HCT116 (cell line): Measurements from ENCODE around the gene GRIK1. TPM values are rescaled to one million over a fixed set of nuclear protein-coding genes. Genes with fewer than 3 reads are reported as not detected.

Experiments used
- ATAC-seq: fragments of 200-7000 bp; cut with Tn5 transposase; 2 replicates; pipeline ENCODE4 v1.9.1; 2020; ENCODE audit warnings: mild to moderate bottlenecking, moderate library complexity
- BruUV-seq: library from RNA; stranded (reverse); fragments of 400-500 nt; replicated peaks from 2 replicates; lab custom pipeline; 2021; lab: Mats Ljungman, UMichigan
- CTCF ChIA-PET: fragments of 300-600 bp; sonication (Branson Sonifier 250); formaldehyde crosslinking; loops from one replicate; lab custom pipeline; 2021; ENCODE audit warnings: antibody characterized with exemption; lab: Charles Lee
- POLR2A ChIA-PET: fragments of 300-600, 350-600 bp; sonication (Branson Sonifier 250); formaldehyde crosslinking; loops from one replicate; lab custom pipeline; 2021; ENCODE audit warnings: antibody characterized with exemption; lab: Charles Lee
- RAD21 ChIA-PET, 2 experiments: fragments of 300-600 bp; sonication (Branson Sonifier 250); formaldehyde crosslinking; loops; one replicate each; lab custom pipeline; 2023; ENCODE audit warnings: low total read pairs in 2 of 2; ENCODE audit not compliant: uncharacterized antibody in 2 of 2, unreplicated experiment in 2 of 2, low non-redundant PET in 1 of 2; lab: Charles Lee
- DNase-seq: peaks from one replicate; pipeline ENCODE4 v3.0.0-alpha.2; 2010; ENCODE audit warnings: low read depth, low spot score
- H2AFZ ChIP-seq: fragments of 200-600 bp; shearing (Covaris generic), sonication (generic); 2 replicates; pipeline ENCODE4 v1.6.1; 2017; ENCODE audit warnings: low read depth, mixed run types, mixed read lengths, antibody characterized with exemption, low read length; ENCODE audit not compliant: poor library complexity, severe bottlenecking
- H3K27ac ChIP-seq: 2 replicates; pipeline ENCODE4 v1.5.1; 2012; ENCODE audit warnings: low read depth, low read length
- H3K27me3 ChIP-seq: fragments of 200-600 bp; sonication (generic); 2 replicates; pipeline ENCODE4 v1.6.1; 2016; ENCODE audit warnings: mixed run types, low read length, mixed read lengths; ENCODE audit not compliant: insufficient read depth
- H3K36me3 ChIP-seq, 2 experiments: fragments of 200-500 bp in 1 of 2; fragments of 200-600 bp in 1 of 2; sonication (Bioruptor generic) in 1 of 2; sonication (generic) in 1 of 2; 2 replicates each; pipeline versions ENCODE4 v1.5.1 to v1.6.1; 2014 to 2016; ENCODE audit warnings: low read length in 2 of 2, inconsistent platforms in 1 of 2, mixed read lengths in 1 of 2, mixed run types in 1 of 2; ENCODE audit not compliant: insufficient read depth in 2 of 2, control insufficient read depth in 1 of 2
- H3K4me1 ChIP-seq, 2 experiments: fragments of 200-600 bp in 1 of 2; sonication (generic) in 1 of 2; 2 replicates each; pipeline versions ENCODE4 v1.5.1 to v1.6.1; 2012 to 2017; ENCODE audit warnings: low read length in 2 of 2, inconsistent platforms in 1 of 2, mild to moderate bottlenecking in 1 of 2, mixed read lengths in 1 of 2, mixed run types in 1 of 2, moderate library complexity in 1 of 2; ENCODE audit not compliant: insufficient read depth in 2 of 2, control insufficient read depth in 1 of 2
- H3K4me2 ChIP-seq: fragments of 200-600 bp; sonication (generic); 2 replicates; pipeline ENCODE4 v1.6.1; 2017; ENCODE audit warnings: mixed run types, low read length, mixed read lengths
- H3K4me3 ChIP-seq, 2 experiments: fragments of 200-600 bp in 1 of 2; sonication (generic) in 1 of 2; replicated peaks in 1 of 2; 2 replicates each; pipeline ENCODE4 v1.5.1; 2011 to 2016; ENCODE audit warnings: low read length in 2 of 2, control low read depth in 1 of 2, low read depth in 1 of 2, mild to moderate bottlenecking in 1 of 2, mixed read lengths in 1 of 2, mixed run types in 1 of 2
- H3K79me2 ChIP-seq: fragments of 200-600 bp; sonication (generic); 2 replicates; pipeline ENCODE4 v1.6.1; 2017; ENCODE audit warnings: mild to moderate bottlenecking, mixed run types, low read length, moderate library complexity, mixed read lengths; ENCODE audit not compliant: insufficient read depth
- H3K9ac ChIP-seq: fragments of 200-600 bp; sonication (generic); 2 replicates; pipeline ENCODE4 v1.6.1; 2016; ENCODE audit warnings: low read length, mixed read lengths
- H3K9me2 ChIP-seq: fragments of 200-600 bp; sonication (generic), shearing (Covaris generic); 2 replicates; pipeline ENCODE4 v1.6.1; 2017; ENCODE audit warnings: mixed run types, mild to moderate bottlenecking, moderate library complexity; ENCODE audit not compliant: insufficient read depth
- H3K9me3 ChIP-seq, 2 experiments: fragments of 200-500 bp in 1 of 2; fragments of 200-600 bp in 1 of 2; sonication (Bioruptor generic) in 1 of 2; sonication (generic) in 1 of 2; 2 replicates each; pipeline ENCODE4 v1.6.1; 2014 to 2017; ENCODE audit warnings: low read length in 2 of 2, mixed read lengths in 2 of 2, inconsistent platforms in 1 of 2, low read depth in 1 of 2, mild to moderate bottlenecking in 1 of 2, mixed run types in 1 of 2, moderate library complexity in 1 of 2; ENCODE audit not compliant: control insufficient read depth in 1 of 2, insufficient read depth in 1 of 2
- H4K20me1 ChIP-seq: fragments of 200-600 bp; sonication (generic), shearing (Covaris generic); 2 replicates; pipeline ENCODE4 v1.6.1; 2017; ENCODE audit warnings: mixed run types, mild to moderate bottlenecking, moderate library complexity; ENCODE audit not compliant: insufficient read depth
- CBX3 ChIP-seq: IDR thresholded peaks from 2 replicates; pipeline ENCODE4 v1.6.1; 2012; ENCODE audit warnings: low read depth
- EGR1 ChIP-seq: IDR thresholded peaks from 2 replicates; pipeline ENCODE4 v1.6.1; 2012; ENCODE audit warnings: low read depth
- ELF1 ChIP-seq: IDR thresholded peaks from 2 replicates; pipeline ENCODE4 v1.6.1; 2012; ENCODE audit warnings: low read depth, borderline replicate concordance
- EZH2 ChIP-seq: fragments of 200-600 bp; sonication (generic); IDR thresholded peaks from 2 replicates; pipeline ENCODE4 v1.6.1; 2017; ENCODE audit warnings: antibody characterized with exemption, mixed run types
- EZH2phosphoT487 ChIP-seq: fragments of 200-600 bp; IDR thresholded peaks from 2 replicates; pipeline ENCODE4 v1.6.1; 2018; ENCODE audit warnings: antibody characterized with exemption, borderline replicate concordance
- JUND ChIP-seq: IDR thresholded peaks from 2 replicates; pipeline ENCODE4 v1.6.1; 2012
- POLR2A ChIP-seq: IDR thresholded peaks from 2 replicates; pipeline ENCODE4 v1.7.0; 2011; ENCODE audit warnings: borderline replicate concordance; ENCODE audit not compliant: insufficient read depth, insufficient read length; ENCODE audit errors: extremely low read depth
- POLR2AphosphoS5 ChIP-seq: IDR thresholded peaks from 2 replicates; pipeline ENCODE4 v1.6.1; 2011; ENCODE audit warnings: mild to moderate bottlenecking, low read depth, low read length, moderate library complexity
- RAD21 ChIP-seq: IDR thresholded peaks from 2 replicates; pipeline ENCODE4 v1.6.1; 2012; ENCODE audit warnings: low read depth, mild to moderate bottlenecking
- SIN3A ChIP-seq: IDR thresholded peaks from 2 replicates; pipeline ENCODE4 v1.6.1; 2012; ENCODE audit warnings: low read depth
- SP1 ChIP-seq: IDR thresholded peaks from 2 replicates; pipeline ENCODE4 v1.6.1; 2012; ENCODE audit warnings: low read depth
- TCF7L2 ChIP-seq: IDR thresholded peaks from 2 replicates; pipeline ENCODE4 v1.7.0; 2011; ENCODE audit warnings: borderline replicate concordance, inconsistent platforms; ENCODE audit not compliant: insufficient read depth, insufficient read length; ENCODE audit errors: extremely low read depth
- YY1 ChIP-seq: IDR thresholded peaks from 2 replicates; pipeline ENCODE4 v1.6.1; 2011; ENCODE audit warnings: low read length, low read depth, moderate library complexity, mild to moderate bottlenecking; ENCODE audit not compliant: insufficient replicate concordance; ENCODE audit errors: extremely low read depth
- ZFX ChIP-seq: fragments of 450-650 bp; IDR thresholded peaks from 2 replicates; pipeline ENCODE4 v1.6.1; 2017
- ZNF274 ChIP-seq: fragments of 200-500 bp; sonication (Bioruptor generic); IDR thresholded peaks from 2 replicates; pipeline ENCODE4 v1.6.1; 2014; ENCODE audit warnings: mild to moderate bottlenecking, low read depth, low read length, inconsistent platforms
- intact Hi-C: fragments of 100-400 bp; cut with micrococcal nuclease; formaldehyde crosslinking; loops from 2 replicates; pipeline ENCODE4 v1.10.0; 2022
- total RNA-seq: library from RNA; stranded (reverse); gene quantifications from one replicate; pipeline ENCODE4 v1.2.1, GENCODE V29; 2021; ENCODE audit not compliant: unreplicated experiment
- TF ChIP-seq, protein P1 (sequence below): IDR thresholded peaks from 2 replicates; pipeline ENCODE4 v1.6.1; 2012; ENCODE audit warnings: low read depth
- TF ChIP-seq, protein P2 (sequence below): IDR thresholded peaks from 2 replicates; pipeline ENCODE4 v1.6.1; 2012
- TF ChIP-seq, protein P3 (sequence below): IDR thresholded peaks from 2 replicates; pipeline ENCODE4 v1.6.1; 2012

Gene GRIK1
- total RNA-seq, 1 experiment from 2014 or later, result not detected

DNA sequence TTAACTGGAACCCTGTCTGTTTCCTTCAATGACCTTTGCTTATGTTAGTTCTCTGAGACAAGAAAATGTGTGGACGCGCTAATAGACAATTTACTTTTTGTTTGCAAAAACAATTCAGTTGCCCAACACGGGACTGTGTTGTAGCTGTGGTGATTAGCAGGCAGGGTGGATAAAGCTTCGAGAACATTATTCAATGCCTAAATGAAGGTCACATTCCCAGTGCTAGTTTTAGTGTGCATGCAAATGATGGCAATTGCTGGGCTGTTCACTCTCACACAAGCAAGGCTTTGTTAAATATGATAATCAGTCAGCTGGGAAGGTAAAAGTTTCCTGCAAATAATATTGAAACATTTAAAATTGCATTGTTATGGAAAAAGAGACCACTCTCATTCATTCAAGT is 452.6 kb downstream of the GRIK1 start:
- CTCF ChIA-PET, result interaction anchor here (1.2 kb wide), 1 partner anchor 35 kb away, joined by 3 read pairs; no protein-coding TSS in a partner anchor
- H3K9me3 ChIP-seq, result no peaks in the 10 kb centered on the region
- no peaks in the 10 kb centered on the region for H3K79me2 ChIP-seq
- POLR2A ChIA-PET, result no interaction called here
- no TSS peak for BruUV-seq
- H3K9ac ChIP-seq, result no peak overlapping the region
- no peak overlapping the region for H3K4me3 ChIP-seq
- ATAC-seq (no peak), DNase-seq (no peak)
- RAD21 ChIA-PET, result no interaction called here
- no peaks in the 10 kb centered on the region for H3K27me3 ChIP-seq
- TF ChIP-seq JUND (no peak), ELF1 (no peak), YY1 (no peak), SP1 (no peak), EGR1 (no peak), ZNF274 (no peak), EZH2phosphoT487 (no peak), ZFX (no peak), TCF7L2 (no peak), POLR2A (no peak), SIN3A (no peak), POLR2AphosphoS5 (no peak), RAD21 (no peak), EZH2 (no peak), CBX3 (no peak)
- TF ChIP-seq, protein P1, sequence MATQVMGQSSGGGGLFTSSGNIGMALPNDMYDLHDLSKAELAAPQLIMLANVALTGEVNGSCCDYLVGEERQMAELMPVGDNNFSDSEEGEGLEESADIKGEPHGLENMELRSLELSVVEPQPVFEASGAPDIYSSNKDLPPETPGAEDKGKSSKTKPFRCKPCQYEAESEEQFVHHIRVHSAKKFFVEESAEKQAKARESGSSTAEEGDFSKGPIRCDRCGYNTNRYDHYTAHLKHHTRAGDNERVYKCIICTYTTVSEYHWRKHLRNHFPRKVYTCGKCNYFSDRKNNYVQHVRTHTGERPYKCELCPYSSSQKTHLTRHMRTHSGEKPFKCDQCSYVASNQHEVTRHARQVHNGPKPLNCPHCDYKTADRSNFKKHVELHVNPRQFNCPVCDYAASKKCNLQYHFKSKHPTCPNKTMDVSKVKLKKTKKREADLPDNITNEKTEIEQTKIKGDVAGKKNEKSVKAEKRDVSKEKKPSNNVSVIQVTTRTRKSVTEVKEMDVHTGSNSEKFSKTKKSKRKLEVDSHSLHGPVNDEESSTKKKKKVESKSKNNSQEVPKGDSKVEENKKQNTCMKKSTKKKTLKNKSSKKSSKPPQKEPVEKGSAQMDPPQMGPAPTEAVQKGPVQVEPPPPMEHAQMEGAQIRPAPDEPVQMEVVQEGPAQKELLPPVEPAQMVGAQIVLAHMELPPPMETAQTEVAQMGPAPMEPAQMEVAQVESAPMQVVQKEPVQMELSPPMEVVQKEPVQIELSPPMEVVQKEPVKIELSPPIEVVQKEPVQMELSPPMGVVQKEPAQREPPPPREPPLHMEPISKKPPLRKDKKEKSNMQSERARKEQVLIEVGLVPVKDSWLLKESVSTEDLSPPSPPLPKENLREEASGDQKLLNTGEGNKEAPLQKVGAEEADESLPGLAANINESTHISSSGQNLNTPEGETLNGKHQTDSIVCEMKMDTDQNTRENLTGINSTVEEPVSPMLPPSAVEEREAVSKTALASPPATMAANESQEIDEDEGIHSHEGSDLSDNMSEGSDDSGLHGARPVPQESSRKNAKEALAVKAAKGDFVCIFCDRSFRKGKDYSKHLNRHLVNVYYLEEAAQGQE, result no peak
- TF ChIP-seq, protein P2, sequence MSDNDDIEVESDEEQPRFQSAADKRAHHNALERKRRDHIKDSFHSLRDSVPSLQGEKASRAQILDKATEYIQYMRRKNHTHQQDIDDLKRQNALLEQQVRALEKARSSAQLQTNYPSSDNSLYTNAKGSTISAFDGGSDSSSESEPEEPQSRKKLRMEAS, result no peak
- TF ChIP-seq, protein P3, sequence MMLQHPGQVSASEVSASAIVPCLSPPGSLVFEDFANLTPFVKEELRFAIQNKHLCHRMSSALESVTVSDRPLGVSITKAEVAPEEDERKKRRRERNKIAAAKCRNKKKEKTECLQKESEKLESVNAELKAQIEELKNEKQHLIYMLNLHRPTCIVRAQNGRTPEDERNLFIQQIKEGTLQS, result no peak
- H3K4me2 ChIP-seq, result no peak overlapping the region
- no peaks in the 10 kb centered on the region for H4K20me1 ChIP-seq
- H2AFZ ChIP-seq, result no peak overlapping the region
- intact Hi-C loops, result no loop called here
- H3K27ac ChIP-seq, result no peak overlapping the region
- H3K9me2 ChIP-seq, result no peaks in the 10 kb centered on the region
- H3K4me1 ChIP-seq, result no peaks in the 10 kb centered on the region
- no peaks in the 10 kb centered on the region for H3K36me3 ChIP-seq

Other genes with a start within 250 kb of the GRIK1 start
- gene CLDN17, start 226.8 kb upstream of the GRIK1 start, total RNA-seq, result not detected